ENCODE results near the gene TPRG1.

TPRG1 gene, protein sequence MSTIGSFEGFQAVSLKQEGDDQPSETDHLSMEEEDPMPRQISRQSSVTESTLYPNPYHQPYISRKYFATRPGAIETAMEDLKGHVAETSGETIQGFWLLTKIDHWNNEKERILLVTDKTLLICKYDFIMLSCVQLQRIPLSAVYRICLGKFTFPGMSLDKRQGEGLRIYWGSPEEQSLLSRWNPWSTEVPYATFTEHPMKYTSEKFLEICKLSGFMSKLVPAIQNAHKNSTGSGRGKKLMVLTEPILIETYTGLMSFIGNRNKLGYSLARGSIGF

DNA sequence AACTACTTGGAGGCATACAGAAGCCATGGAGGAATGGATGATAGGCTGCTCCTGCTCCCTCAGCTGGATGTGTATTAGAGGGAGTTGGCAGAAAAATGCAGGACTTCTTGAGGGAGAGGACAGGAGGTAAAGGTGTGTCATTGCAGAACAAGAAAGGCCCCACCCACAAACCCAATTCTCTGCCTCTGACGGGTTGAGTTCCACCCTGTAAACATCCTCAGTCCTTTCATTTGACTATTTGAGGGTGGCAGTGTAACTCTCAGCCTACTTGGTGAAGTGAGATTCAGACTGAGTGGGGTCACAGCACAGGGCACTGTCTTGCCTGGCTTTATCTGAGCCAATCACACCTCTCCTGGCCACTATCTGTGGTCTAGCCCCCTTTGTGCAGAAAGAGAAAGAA lies at the start of gene TPRG1:
Gene TPRG1, plus strand, starts transcription at position 265 of the 400 bp plus-strand sequence. CDS start 35,414 bp downstream, outside the sequence.
- no peak for DNase-seq (ENCODE audit: low read depth)

DNA sequence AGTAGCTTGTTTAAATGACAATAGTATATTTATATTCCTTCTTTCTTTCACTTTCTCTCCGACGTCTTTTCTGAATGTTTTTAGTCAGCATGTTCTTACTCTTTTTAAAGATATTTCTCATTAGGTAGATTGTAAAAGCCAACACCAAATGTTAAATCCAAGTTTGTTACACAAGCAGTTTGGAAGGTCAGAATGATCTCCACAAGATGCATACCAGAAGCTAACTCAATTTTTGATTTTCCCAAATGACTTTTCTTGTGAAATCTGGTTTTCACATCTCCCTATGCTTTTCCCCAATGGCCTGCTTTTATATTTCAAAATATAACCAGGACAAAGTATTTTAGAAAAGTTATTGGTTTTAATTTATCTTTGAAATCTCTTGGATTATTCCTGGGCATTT lies 49.7 kb upstream of the TPRG1 start:
- no peak for DNase-seq (ENCODE audit: low read depth)

DNA sequence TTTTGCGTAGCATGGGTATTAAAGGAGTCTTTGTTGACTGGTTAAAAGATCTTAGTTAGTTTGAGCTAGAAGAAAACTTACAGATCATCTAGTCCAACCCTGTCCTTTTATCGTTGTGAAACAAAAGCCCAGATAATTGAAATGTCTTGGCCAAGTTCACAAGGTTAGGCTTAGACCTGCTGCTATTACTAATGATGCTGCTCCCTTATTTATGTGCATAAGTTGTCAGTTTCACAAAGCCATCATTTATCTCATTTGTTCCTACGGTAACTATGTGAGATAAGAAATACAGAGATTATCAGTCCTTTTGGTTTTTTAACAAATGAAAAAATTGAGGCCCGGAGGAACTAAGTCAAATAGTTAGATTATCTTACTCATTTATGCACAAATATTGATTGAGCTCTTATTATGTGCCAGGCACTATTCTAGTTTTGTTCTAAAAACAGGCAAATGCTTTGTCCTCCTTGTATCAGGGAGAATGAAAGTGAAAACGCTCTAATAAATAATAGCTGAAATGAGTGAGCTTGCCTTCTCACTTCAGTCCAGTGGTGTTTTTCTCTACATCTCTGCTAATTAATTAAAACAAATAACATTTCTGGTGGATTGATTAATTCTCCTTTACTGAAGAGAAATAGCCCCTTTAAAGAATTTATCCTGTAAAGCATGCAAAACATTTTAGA lies 49.1 kb upstream of the TPRG1 start:
- DNase-seq (ENCODE audit: low read depth): no peak

DNA sequence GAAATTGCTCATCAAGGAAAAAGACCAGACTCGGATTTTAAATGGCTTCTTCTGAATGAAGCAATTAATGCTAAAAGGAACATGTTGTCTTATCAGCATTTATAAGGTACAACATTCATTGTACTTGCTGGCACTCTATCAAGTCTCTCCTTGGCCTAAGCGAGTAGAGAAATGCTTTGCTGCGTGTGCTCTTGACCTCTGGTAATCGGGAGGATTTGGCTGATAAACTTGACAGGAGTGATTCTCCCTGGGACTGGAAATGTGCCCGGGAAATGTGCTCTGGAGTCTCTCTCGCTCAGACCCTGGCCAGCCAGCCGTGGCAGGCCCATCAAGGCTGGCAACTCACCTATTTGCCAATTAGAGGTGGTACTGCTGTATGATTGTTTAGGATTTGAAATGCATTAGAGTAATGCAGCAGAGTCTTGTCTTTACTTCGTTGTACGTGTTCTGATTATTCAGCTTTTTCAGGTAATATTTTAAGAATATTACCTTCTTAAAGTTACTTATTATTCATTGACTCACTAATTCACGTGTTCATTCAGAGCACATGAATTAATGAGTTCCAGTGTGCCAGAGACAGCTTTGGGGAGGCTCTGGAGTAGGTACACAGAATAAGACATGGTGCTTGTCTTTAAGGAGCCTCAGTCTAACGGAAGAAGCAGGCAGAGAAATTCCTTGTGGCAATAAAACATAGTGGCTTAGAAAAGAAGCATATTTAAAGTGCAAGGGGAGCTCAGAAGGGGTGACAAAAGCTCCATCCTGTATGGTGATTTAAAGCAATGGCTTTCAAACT lies 48.0 kb upstream of the TPRG1 start:
- no peak for DNase-seq (ENCODE audit: low read depth)

DNA sequence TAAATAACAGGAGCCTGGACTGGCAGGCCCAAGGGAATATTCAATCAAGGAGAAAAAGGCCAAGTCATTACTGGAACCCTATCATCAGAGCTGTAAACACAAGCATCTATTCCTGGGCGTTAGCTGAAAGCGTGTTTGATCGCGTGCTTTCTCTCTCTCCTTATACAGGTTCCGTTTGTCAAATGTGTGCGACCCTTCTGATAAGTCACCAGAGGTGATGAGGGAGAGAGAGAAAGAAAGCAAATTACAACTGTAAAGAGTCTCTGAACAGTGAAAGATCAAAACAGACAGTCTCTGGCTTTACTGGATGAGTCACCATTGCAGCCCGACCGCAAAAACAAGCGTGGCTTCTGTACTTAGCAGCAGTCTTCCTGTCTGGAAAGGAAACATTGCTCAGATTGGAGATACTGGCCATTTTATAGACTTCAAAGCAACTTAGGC lies 39.5 kb upstream of the TPRG1 start:
- DNase-seq (ENCODE audit: low read depth): peak; percentile 50

DNA sequence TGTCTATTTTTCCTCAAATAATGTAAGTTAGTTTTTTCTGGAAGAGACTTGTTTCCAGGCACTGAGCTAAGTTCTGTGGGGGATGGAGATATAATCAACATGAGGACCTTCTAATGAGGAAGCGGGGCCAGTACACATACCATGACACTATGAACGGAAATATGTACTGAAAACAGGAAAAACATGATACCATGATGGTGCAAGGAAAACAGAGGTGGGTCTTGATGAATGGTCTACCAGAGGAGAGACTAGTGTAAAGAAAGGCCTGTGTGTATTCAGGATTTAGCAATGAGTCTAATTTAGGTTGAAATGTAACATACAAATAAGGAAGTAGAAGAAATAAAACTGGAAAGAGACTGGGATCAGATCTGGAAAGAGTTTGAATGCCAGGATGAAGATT lies 38.9 kb upstream of the TPRG1 start:
- no peak for DNase-seq (ENCODE audit: low read depth)

DNA sequence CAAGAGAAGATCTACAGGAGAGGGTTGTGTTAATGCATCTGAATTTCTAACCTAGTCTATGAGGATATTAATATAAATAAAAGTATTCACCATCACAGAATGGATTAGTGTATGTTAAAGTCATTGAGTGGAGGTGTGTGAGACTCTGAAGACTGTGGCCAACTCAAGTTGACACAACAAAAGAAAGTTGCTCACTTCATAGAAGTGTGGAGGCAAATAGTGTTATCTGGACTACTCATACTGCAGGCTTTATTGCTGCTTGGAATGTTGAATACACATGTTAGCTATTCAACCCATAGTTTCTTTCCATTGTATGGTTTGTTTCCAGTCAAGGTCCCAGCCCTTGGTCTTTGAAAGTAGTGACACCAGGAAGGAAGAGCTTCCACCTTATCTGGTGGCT lies 38.0 kb upstream of the TPRG1 start:
- DNase-seq (ENCODE audit: low read depth): no peak

DNA sequence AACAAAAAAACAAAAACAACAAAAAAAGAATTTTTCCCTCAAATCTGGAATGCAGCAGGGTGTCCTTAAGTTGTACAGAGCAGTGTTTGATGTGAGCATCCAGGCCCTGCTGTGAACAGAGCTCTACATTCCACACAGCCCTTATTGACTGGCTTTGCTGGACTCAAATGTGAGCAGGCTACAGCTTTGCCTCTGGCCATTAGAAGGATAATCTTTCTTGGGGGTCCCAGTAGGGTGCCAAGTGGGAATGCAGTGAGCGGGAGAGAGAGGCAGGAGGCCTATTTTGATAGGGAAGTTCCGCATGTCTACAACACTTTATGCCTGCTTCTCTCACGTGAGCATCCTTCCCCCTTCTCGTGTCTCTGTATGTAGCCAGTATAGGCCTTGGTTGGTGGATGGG lies 34.4 kb upstream of the TPRG1 start:
- DNase-seq (ENCODE audit: low read depth): no peak

DNA sequence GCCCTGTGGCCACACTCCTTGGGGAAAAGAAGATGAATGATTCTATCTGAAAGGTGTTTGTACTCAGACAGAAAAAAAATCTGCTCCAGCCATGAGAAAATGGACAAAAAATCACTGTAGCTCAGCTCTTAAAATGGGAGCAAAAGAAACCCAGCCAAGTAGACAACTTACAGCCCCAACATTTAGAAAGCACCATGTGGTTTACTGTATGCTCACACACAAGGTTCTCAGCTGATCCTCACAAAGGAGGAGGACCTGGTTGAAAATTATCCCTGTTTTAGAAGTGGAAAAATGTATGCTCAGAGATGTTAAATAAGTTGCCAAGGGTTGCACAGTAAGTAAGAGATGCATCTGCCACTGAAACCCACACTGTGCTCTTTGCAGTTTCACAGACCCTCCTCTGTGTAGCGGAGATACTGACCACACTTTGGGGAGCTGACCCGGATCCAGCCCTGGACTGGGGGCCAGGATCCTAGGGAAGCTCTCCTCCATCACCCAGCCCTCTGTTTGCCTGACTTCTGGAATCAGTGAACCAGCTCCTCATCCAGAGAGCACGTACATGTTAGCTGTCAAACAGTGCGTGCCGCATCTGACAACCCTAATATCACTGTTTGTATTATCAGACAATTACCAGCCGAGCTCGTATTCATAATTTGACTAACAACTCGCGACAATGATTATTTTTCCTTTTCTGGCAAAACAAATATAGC lies 32.7 kb upstream of the TPRG1 start:
- no peak for DNase-seq (ENCODE audit: low read depth)

DNA sequence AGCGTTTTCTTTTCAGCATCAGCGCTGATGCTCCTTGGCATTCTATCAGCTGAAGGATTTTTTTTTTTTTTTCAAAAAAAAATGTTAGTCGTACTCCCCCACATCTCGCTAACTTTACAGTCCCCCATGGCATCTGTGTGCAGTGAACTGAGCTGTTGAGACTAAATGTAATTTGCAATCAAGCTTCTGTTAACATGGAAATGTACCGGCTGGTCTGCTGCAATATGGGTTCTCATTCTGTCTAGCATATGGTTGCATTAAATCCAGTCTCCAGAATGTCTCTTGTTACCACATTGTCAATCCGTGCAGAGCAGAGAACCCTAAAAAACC lies 32.2 kb upstream of the TPRG1 start:
- DNase-seq (ENCODE audit: low read depth): no peak

DNA sequence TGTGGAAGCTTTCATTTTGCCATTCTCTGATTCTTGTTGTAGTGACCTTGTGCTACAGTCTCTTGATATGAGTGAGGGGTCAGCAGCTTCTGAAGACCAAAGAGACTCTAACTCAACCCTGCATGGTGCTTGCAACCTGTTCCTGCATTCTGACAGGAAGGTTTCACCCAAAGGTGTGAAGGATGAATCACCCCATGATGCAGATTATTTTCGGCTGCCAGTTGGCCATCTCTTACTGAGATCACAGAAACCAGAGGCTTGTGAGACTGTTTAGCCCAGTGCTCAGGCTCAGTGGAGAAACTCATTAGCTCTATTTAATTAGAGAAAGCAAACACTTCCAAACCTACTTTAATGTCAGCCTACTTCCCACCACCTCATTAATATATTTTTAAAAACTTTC lies 29.2 kb upstream of the TPRG1 start:
- no peak for DNase-seq (ENCODE audit: low read depth)

DNA sequence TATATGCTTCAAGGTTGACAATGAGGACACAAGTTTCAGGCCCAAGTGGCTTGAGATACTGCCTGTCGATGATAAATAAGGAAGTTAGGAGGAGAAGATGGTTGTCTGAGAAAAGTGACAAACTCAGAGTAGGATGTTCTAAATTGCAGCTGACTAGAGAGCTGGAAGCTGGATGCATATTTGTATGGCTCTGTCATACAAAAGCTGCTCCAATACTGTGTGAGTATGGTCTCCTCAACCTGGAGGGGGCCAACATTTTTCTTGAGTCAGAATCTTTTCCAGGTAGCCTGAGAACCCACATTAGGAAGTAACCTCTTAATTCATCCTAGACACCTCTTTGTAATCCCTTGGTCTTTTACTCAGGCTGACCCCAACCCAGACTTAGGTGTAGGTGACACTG lies 28.4 kb upstream of the TPRG1 start:
- DNase-seq (ENCODE audit: low read depth): no peak

DNA sequence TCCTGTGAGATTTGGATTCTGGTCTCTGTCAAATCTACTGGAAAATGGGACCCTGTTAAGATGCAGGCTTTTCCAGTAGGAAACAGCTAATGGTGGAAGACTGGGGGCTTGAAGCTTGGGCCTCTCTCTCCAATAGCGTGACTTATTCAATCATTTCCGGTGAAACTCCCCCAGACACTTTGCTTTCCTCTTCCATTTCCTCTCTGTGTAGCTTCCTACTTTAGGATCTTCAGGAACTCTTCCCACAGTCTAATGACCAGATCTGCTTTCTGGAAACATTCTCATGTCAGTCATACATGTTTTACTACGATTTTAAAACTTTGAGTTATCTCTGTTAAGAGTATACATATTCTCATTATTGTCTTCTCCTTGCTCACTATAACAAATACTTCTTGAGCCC lies 28.0 kb upstream of the TPRG1 start:
- no peak for DNase-seq (ENCODE audit: low read depth)

DNA sequence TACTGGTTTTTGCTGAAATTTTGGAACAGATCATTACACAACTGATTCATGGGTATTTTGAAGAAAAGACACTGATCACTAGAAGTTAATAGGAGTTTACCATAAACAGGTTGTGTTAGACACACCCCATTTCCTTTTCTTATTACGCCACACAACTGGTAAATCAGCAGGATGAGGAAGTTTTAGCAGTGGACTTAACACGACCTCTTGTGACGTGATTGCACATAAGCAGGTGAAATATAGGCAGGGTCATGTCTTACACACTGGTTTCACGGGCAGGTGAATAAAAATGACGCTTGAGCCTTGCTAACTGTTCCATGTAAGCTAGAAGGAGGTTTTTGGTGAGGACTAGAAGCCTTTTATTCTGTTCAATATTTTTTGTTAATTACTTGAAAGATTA lies 27.1 kb upstream of the TPRG1 start:
- no peak for DNase-seq (ENCODE audit: low read depth)

DNA sequence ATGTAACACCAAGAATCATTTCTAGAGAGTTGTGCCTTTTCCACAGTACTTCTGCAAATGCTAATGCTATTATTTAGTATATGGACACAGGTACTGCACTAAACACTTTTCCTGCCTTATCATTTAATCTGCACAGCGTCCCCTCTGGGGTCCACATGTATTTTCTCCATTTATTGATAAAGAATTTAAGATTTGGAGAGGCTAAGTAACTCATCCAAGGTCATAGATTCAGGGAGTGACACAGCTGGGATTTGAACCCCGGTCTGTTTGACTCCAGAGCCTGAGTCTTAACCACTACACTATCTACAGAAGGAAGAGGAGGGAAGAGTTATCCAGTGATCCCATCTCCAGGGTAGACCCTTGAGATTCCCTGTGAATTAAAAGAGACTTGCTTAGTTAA lies 24.9 kb upstream of the TPRG1 start:
- no peak for DNase-seq (ENCODE audit: low read depth)

DNA sequence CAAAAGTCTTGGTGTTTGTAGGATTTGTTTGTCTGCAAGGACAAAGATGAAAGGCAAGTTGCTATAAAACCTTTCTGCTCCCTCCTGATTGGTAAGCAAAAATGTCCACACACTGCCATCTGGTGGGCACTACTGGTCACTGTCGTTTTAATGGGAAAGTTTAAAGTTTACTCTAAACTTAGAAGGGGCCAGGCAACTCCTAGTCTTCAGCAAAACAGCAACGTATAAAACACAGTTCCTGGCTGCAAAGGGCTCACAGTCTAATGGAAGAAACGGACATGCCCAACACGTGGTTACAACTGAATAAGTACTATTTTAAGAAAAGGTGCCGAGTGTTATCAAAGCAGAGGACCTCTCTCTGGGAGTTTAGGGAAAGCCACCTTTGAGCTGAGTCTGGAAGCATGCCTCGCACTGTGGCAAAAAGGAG lies 23.7 kb upstream of the TPRG1 start:
- peak; percentile 11 for DNase-seq (ENCODE audit: low read depth)

DNA sequence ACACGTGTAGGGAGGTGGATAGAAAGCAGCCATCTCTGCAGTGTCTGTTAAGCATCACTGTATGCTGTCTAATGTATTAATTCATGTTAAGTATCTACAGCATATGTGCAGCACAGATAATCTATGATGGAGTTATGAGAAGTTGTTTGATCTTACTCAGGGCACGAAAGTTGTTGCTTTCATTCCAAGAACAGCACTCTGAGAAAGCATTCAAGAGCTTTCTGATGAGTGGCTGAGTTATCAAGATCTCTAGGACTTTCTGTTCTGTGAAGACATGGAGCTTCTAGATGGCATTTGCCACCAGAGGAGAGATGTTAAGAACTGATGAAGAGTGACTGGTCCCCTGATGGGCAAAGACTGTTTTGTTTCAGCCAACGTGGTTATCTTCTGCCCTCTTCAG lies 22.6 kb upstream of the TPRG1 start:
- DNase-seq (ENCODE audit: low read depth): no peak

DNA sequence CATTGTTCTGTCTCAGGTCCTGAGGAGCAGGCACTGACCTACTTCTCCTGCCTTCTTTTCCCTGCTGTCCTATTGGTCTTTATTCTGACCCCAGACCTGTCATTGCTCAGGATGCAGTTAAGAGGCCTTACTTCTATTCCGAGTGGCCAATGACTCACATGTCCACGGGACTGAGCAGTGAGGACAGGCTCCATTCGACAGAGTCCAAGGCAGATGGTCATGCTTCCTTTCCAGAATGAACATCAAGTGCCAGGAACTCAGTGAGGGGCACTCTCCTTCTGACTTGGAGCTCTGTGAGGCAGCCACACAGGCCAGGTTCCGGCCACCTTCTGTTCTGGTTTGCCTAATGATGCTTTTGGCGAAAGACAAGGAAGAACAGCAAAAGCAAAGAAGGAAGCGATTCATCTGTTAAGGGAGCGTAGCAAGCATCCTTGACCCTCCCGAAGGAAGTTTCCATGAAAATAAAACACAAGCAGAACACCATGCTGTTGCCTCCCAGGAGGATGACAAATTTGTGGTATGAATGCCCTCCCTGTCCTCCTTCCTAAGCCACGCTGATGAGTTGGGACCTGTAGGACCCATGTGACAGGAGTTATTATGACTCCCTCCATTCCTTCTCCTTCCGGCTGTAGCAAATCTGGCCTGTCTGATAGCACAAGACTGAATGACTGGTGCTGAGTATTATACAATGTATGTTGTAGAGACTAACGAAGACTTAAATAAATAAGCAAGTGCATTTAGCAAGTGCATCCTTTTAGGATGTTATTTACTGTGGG lies 14.4 kb upstream of the TPRG1 start:
- DNase-seq (ENCODE audit: low read depth): no peak

DNA sequence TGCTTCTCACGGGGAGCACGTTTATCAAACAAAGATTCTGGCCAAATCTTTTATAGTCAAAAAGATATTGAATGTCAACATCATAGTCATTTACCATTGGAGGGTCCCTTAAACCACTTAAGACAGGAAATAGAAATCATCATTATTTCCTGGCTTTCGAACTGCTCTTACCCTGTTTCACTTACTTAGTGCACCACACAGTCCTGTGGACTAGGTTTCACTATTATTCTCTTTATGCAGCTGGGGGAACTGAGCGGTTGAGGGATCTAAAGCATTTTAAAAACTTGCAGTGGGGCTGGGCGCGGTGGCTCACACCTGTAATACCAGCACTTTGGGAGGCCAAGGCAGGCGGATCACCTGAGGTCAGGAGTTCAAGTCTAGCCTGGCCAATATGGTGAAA lies 13.7 kb upstream of the TPRG1 start:
- no peak for DNase-seq (ENCODE audit: low read depth)

DNA sequence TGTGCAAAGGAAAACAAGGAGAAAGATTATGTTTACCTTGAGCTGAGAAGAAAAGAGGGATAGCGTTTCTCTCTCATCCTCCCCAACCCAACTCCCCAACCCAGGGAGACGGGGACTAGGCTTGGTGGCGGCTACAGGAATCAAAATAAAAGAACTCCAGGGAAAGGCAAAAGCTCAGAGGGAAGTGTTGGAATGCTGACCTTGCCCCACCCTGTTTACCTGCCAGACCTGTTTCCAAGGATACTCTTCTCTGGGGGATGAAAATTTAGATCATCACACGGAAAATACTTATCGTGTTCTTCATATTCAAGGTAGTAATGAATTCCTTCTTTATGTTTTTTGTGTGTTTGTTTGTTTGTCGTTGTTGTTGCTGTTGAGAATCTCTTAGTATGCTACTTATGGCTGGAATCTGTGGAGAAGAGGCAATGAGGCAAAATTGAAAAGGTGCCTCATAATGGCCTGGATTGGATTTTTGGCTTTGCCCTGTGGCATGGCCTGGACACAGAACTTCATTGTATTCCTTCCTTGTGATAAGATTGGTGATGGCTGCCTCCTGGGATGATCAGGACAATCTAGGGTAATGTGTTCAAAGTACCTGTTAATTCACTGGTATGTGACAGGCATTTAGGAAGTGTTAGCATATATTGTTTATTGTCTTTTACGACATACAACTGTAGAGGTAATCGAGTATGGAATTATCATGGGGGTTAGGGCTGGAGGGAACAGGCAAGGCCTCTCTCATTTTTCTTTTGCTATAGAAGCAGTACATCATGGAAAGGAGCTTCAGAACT lies 11.1 kb upstream of the TPRG1 start:
- DNase-seq (ENCODE audit: low read depth): no peak

DNA sequence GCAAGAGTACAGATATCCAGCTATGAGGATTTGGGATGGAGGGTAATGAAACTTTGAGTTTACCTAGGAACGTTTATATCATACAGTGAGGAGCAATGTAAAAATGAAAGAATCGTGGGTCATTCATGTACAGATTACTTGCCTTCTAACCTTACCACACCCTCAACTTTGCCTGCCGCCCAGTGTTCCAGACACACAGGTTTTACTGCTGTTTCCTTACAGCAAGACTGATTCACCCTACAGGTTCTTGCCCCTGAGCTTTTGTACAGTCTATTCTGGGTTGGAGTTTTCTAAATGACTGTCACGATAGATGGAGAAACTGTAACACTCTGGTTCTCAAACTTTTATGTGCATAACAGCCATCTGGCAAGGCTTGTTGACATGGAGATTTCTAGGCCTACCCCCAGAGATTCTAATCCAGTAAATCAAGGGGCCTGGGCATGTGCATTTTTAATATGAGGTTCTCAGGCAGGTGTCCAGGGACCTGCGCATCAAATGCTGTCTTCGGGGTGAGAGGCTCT lies 6.6 kb upstream of the TPRG1 start:
- no peak for DNase-seq (ENCODE audit: low read depth)

All from GM04503 (cell line).